HG03565 (cell line): ENCODE results near the gene KRT73.
"Not testable (repeated sequence)": the region's sequence is repeated elsewhere in the genome, so short reads cannot be mapped to it uniquely, and the experiment has no call there.

Source experiments
- ATAC-seq: cut with Tn5 transposase; IDR thresholded peaks from one replicate; pipeline ENCODE4 v1.9.1; 2021; ENCODE audit warnings: mild to moderate bottlenecking, moderate library complexity; ENCODE audit not compliant: unreplicated experiment

KRT73 gene

GRCh38 chr12:52602552-52602951 lies 15.8 kb downstream of the KRT73 start:
- no peak for ATAC-seq

GRCh38 chr12:52601671-52602070 lies 16.7 kb downstream of the KRT73 start:
- ATAC-seq = no peak

GRCh38 chr12:52600941-52601481 lies 17.3 kb downstream of the KRT73 start, which contains the start of gene KRT72:
TSS of gene KRT72 (minus strand) at chr12:52601463. CDS start at chr12:52601452, 11 bp downstream.
- ATAC-seq = no peak

GRCh38 chr12:52600475-52600874 lies 17.9 kb downstream of the KRT73 start:
- ATAC-seq = no peak

- ATAC-seq = no peak
Measured at GRCh38 chr12:52600071-52600470, 18.3 kb downstream of the KRT73 start.

GRCh38 chr12:52598966-52599365 lies 19.4 kb downstream of the KRT73 start:
- ATAC-seq = no peak

GRCh38 chr12:52594237-52594636 lies 24.1 kb downstream of the KRT73 start:
- not testable (repeated sequence) for ATAC-seq

GRCh38 chr12:52591521-52591920 lies 26.8 kb downstream of the KRT73 start:
- no peak for ATAC-seq

- no peak for ATAC-seq
Measured at GRCh38 chr12:52590021-52590420, 28.3 kb downstream of the KRT73 start.

GRCh38 chr12:52587563-52587962 lies 30.8 kb downstream of the KRT73 start:
- no peak for ATAC-seq

GRCh38 chr12:52585946-52586345 lies 32.4 kb downstream of the KRT73 start:
- no peak for ATAC-seq

GRCh38 chr12:52585066-52585465 lies 33.3 kb downstream of the KRT73 start:
- ATAC-seq = no peak

- ATAC-seq = no peak
Measured at GRCh38 chr12:52584156-52584682, 34.1 kb downstream of the KRT73 start.

- no peak for ATAC-seq
Measured at GRCh38 chr12:52582971-52583456, 35.3 kb downstream of the KRT73 start.

- no peak for ATAC-seq
Measured at GRCh38 chr12:52582486-52582885, 35.9 kb downstream of the KRT73 start.

- no peak for ATAC-seq
Measured at GRCh38 chr12:52581481-52581880, 36.9 kb downstream of the KRT73 start.

GRCh38 chr12:52581066-52581465 lies 37.3 kb downstream of the KRT73 start:
- ATAC-seq = no peak

GRCh38 chr12:52580496-52580895 lies 37.9 kb downstream of the KRT73 start:
- ATAC-seq = no peak

GRCh38 chr12:52579468-52580465 lies 38.6 kb downstream of the KRT73 start:
- ATAC-seq = no peak

GRCh38 chr12:52578469-52578868 lies 39.9 kb downstream of the KRT73 start:
- no peak for ATAC-seq

- no peak for ATAC-seq
Measured at GRCh38 chr12:52577316-52577715, 41.0 kb downstream of the KRT73 start.

- no peak for ATAC-seq
Measured at GRCh38 chr12:52575948-52576347, 42.4 kb downstream of the KRT73 start.
